Measurements from ENCODE around the gene TPK1.
"Not testable (repeated sequence)": the region's sequence is repeated elsewhere in the genome, so short reads cannot be mapped to it uniquely, and the experiment has no call there.

The TPK1 gene

DNA sequence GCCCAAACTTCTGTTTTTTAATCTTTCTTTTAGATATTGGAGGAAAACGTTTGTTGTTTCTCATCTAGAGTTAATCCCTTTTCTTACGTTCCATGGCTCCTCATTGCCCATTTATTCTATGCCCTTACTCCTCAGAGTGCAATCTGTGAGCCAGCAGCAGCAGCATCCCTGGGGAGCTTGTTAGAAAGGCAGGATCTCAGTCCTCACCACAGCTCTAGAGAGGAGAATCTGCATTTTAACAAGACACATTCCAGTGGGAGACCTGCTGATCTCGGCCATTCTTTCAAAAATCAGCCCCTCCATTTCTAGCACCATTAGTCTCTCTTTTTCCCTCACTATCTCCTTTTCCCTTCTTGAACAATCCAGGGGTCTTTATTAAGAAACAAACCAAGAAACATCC is 348.0 kb downstream of the TPK1 start:
- in situ Hi-C loops (cut with MboI; ENCODE audit: low sequenced_read_pairs), result no loop called here

DNA sequence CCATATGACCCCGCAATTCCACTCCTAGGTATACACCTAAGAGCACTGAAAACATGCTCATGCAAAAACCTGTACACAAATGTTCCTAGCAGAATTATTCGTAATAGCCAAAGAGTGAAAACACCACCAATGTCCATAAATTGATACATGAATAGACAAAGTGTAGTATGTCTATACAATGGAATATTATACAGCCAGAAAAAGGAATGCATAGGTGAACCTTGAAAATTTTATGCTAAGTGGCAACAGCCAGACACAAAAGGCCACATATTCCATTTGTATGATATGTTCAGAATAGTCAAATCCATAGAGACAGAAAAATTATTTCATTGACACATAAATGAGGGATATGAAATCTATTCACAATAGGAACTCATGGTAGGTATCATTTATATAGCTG is 351.4 kb downstream of the TPK1 start:
- in situ Hi-C loops (cut with MboI; ENCODE audit: low sequenced_read_pairs), result no loop called here

DNA sequence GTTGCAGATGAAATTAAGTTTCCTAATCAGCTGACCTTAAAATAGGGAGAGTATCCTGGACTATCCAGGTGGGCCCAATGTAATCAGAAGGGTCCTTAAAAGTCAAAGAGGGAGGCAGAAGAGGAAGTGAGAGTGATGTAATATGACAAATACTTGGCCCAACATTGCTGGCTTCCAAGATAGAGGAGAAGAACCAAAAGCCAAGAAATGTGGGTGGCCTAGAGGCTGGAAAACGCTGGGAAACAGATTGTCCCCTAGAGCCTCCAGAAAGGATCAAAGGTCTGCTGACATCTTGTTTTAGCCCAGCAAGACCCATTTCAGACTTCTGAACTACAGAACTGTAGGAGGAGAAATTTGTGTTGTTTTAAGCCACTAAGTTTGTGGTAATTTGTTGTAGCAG is 352.7 kb downstream of the TPK1 start:
- in situ Hi-C loops (cut with MboI; ENCODE audit: low sequenced_read_pairs), result no loop called here

DNA sequence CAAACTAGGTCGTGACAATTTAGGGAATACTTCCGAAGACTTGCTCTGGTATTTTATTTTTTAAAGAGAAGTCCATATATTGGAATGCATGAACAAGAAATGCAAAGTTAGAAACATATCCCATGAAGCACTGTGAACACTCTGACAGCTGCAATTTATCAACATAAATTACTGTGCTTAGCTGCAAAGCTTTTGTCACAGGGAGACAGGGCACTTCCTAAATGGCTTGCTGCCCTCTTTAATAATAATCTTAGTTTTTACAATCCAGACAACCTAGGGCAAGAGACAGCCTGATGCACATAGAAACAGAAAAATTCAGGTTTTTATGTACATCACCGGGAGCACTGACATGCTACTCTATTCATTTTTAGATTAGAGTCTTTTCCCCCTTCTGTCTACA is 354.0 kb downstream of the TPK1 start:
- in situ Hi-C loops (cut with MboI; ENCODE audit: low sequenced_read_pairs), result no loop called here

DNA sequence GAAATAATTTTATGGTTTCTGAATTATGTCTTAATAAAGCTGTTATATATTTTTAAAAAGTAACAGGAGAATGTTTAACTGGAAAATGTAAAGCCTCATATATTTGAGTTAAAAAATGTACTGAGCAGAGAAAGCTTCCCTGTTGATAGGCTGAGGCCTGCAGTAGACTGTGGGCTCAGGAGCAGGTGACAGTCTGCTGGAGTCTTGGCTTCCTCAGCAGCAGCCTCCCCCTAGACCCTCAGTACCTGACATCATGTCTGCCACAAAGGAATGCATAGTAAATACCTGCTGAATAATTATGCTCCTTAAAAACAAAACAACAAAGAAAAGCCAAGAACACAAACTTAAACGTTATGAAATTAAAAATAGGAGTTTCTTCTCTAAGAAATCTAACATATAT is 358.5 kb downstream of the TPK1 start:
- in situ Hi-C loops (cut with MboI; ENCODE audit: low sequenced_read_pairs), result no loop called here

DNA sequence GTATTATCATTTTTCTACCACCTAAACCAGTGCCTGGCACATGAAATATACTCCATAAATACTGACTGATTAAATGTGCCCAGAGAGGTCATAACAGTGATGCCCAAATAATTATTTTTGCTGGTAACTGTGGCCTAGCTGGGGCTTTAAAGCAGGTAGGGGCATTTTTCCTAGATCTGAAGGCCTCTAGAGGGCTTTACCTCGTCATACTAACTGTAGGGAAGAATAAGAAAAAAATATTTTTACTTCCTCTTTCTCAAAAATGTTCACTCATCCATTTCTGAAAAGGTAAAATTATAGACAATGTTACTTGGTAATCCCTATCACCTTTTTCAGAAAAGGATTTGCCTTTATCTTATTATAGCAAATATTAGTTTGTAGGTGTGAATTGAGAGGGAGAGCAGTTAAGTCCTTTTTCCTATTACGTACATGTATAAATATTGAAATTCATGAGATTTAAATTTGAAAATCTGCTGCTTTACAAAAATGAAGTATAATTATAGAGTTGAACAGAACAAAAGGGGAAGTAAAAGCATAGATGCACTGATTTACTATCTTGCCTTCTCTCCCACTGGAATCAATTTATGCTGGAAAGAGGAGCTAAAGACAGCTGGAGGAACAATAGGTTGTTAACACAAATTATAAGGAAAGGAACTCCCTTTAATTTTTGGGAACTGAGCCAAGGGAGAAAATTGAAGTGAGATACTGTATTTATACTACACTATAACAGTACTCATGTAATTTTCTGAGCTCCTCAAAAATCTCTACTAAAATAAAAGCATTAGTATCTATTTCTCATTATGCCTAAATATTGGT is 360.8 kb downstream of the TPK1 start:
- in situ Hi-C loops (cut with MboI; ENCODE audit: low sequenced_read_pairs), result no loop called here

DNA sequence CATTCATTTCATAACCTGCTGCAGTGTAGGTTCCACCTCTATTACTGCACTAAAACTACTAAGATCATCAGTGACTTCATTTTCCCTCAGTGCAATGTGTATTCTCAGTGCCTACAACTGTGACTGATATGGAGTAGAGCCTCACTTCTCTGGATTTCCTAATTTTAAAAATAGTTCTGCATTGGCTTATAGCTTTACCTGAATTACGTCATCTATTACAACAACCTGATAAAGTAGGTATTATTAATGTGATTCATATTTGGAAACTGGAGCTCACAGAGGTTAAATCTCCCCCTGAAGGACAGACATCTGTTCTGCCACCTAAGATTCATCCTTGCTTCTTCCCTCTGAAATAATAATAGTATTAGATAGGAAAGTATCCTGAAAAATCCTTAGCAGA is 361.5 kb downstream of the TPK1 start:
- in situ Hi-C loops (cut with MboI; ENCODE audit: low sequenced_read_pairs), result no loop called here

DNA sequence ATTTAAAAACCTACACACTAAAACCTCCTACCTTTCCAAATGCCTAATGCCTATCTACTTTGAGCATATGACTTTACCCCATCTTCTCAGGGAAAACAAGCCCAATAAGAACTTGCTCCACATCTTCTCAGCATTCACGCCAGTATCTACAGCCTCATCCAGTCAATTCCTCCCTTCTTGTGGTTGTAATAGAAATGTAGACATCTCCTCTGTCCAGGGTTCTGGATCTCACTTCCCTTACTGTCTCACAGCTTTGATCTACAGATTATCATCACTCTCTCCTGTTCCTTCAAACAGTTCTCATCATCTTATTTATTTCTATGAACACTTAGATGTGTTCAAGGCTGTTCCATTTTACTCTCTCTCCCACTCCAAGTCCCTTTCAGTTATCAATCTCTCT is 361.9 kb downstream of the TPK1 start:
- in situ Hi-C loops (cut with MboI; ENCODE audit: low sequenced_read_pairs), result no loop called here

DNA sequence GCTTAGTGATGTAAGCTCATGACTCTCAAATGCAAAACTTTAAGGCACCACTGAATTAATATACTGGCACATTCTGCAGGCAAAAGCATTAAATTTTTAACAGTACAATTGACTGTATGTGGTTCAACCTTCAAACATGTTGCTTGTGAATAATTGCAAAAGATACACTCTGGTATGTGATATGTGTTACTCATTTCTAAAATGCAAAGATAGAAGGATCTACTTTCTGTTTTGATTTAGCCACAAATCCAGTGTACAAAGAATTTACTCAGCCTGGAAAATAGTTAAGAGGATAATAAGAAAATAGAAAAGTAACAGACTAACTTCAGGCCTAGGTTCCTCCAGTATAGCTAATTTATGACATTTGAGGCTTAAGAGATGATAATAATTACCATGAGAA is 365.8 kb downstream of the TPK1 start:
- in situ Hi-C loops (cut with MboI; ENCODE audit: low sequenced_read_pairs), result no loop called here

DNA sequence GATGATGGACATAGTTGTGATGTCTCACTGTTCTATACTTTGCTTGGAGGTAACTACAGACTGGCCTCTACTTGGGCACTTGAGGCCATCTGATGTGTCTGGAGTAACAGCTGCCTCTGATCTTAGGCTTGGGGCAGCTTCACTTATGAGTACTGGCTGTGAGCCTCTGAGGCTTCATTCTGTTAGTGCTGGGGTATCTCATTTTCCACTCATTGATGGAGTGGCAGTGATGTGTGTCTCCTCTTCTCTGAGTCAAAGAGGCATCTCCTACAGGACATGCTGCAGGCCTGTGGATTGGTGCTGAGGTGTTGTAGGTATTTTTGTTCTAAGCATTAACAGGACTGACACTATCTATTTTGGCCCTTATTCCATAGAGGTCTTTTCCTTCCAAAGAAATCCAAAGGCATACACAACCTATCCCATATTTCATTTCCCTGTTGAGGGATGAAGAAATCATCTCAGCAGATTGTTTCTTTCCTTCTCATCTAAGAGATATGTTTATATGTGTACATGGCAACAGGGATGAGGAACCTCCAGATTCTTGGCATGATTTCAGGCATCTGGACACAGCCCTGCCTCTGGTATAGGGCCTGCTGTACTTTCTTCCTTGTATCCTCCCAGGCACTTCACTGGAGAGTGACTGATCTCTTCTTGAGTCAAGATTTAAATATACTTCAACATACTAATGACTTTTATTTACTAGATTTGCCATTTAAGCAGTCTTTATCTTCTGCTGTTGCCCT is 366.7 kb downstream of the TPK1 start:
- in situ Hi-C loops (cut with MboI; ENCODE audit: low sequenced_read_pairs), result no loop called here

DNA sequence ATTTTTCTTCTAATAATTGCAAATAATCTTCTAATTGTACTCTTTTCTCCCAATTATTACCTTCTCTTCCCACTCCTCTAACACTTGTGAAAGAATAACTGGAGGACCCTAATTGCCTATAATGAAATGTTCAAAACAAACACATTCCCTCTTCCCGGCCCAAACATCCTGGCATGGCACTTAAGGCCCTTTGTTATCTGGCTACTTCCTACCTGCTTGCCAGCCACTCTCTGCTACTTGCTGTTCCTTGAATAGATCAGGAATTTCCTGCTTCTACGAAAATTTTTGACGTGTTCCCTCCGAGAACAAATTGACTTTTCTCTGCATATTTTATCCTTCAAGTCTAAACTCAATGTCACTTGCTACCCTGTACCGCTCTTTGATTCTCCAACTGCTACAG is 376.2 kb downstream of the TPK1 start:
- in situ Hi-C loops (cut with MboI; ENCODE audit: low sequenced_read_pairs), result no loop called here

DNA sequence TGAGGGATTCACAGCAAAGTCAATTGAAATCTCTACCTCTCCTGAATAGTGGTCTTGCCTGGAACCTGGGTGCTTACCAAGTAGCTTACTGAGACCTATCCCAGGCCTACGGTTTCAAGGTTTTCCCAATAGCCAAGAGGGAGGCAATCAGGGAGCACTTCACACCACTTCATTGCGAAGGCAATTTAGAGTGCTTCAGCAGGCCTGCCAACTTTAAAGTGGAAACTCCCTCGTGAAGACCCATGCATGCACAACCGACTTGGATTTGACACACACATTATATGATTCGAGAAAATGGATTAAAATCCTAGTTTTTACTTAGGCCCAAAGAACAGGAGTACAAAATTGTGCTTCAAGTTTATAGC is 380.8 kb downstream of the TPK1 start:
- in situ Hi-C loops (cut with MboI; ENCODE audit: low sequenced_read_pairs), result no loop called here

DNA sequence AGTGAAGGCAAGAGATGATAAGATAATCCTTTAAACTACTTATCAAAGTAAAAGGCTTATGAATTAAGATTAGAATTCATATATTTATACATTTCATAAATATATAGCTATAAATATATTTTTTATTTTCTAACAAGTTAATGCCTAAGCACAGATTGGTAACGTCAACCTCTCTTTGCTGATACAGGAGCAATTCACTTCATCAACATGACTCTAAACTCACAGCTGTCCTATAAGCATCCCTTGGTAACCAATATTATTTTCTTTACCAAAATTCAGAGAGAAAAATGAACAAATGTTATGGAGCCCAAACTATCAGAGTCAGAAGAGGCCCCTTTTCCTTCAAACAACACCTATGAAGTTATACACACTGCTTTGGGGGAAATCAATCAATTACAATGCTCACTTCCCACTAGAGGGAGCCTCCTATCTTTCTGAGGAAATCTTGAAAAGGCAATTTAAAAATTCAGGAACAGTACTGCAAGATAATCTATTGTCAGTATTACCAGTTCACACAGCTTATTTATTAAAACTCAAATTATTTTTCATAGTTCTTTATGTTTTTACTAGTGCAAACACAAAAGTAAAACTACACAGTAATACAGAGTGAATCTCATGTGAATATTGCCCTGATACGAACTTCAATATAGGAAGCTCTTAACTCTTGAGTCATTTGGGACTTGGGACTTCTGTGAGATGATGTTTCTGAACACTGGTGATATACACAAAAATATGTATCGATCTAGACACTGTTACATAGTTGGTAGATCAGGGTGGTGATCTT is 381.4 kb downstream of the TPK1 start:
- in situ Hi-C loops (cut with MboI; ENCODE audit: low sequenced_read_pairs), result no loop called here

DNA sequence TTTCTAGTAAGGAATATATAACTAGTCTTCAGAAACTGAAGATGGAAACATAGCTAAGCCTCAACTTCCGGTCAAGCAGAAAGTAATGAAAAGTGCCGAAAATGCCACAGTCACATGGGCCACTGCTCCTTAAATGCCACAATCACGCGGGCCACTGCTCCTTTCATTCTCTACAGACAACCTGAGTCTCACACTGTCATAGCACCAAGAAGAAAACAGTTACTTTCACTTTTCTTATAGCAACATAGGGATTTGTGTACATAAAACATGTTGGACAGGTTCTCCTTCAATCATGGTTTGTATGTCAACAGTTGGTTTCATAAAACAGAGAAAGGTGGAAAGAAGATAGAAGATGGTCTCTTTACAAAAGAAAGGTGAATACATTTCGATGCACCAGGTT is 383.8 kb downstream of the TPK1 start:
- in situ Hi-C loops (cut with MboI; ENCODE audit: low sequenced_read_pairs), result no loop called here

DNA sequence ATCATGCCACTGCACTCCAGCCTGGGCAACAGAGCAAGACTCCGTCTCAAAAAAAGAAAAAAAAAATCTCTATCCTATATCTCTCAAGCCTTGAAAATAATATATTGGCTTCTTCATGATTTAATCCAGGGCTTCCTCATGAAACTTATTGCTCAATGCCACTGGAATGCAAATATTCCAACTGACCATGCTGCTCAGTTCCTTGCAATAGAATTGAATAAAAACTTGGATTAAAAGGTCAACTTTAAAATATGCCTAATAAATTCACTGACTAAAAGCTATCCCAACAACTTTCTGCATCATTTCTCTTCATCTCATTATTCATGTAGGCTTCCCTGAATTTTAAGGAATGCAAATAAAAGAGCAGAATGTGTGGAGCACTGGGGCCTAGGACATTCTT is 390.3 kb downstream of the TPK1 start:
- in situ Hi-C loops (cut with MboI; ENCODE audit: low sequenced_read_pairs), result no loop called here

DNA sequence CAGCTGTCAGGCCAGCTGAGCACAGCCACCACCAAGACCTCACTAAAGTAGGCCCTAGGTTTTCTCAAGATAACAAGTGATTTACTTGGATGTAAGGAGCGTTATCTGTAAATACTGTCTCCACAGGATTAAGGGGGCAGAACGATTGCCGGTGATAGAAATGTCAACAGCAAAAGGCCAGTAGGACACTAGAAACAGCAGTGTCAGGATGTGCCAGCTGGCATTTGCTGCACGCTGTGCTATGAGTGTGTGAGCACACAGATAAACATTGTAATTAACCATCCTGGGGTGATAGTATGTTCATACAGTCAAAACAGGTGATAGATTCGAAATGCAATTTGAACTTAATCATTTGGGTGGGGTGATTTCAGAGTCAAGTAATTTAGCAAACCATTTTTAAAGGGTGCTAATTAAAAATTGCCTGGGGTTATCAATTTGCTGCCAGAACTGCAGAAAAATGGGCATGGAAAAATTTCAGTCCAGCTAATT is 396.1 kb downstream of the TPK1 start:
- in situ Hi-C loops (cut with MboI; ENCODE audit: low sequenced_read_pairs), result no loop called here

DNA sequence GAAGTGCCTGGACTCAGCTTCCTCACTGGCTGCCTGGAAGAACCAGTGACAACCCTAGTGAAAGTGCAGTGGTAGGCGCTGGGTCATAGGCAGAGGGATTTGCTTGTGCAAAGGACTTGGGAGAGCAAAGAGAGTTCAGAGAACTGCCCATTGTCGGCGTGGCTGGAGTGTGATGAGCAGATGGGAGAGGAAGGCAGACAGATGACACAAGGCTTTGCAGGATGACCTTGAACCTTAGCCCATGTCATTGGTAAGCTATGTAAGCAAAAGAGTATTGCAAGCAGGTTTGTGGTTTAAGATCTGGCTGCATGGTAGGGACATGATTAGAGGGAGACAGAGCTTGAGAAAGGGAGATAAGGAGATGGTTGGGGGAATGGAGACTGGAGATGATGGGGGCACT is 397.1 kb downstream of the TPK1 start:
- in situ Hi-C loops (cut with MboI; ENCODE audit: low sequenced_read_pairs), result no loop called here

DNA sequence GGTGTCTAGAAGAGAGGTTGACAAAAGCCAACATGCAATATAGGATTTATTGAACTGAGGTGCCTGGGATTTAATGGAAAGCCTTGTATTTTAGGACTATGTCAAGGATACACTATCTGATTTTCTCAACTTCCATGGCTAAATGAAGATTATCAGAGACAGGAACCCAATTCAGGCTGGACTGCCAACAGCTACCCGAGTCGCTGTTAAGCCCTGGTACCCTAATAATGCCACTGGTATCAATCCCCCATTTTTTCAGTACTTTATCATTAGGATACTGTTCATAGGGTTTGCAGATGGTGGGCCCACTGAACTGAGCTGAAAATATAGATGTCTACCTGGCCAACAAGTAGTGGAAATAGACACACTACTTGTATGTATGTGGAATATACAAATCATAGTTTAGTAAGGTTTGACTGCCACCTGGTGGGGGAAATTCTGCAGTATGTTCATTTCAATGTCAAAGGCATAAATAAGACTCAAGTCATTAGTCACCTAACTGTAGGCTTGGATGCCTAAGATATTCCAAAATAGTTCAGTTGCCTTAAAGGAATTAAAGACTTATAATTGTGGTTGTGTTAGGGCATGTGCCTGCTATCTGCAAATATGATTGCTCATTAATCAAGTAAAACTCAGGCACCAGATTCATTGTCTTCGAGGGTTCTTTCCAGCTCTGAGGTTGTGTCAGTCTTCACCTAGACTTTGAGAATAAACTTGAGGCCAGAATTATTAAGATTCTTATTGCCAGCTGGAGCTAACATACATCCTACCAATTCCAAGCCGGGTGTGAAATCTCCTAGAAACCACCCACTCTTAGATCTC is 398.3 kb downstream of the TPK1 start:
- in situ Hi-C loops (cut with MboI; ENCODE audit: low sequenced_read_pairs), result no loop called here

DNA sequence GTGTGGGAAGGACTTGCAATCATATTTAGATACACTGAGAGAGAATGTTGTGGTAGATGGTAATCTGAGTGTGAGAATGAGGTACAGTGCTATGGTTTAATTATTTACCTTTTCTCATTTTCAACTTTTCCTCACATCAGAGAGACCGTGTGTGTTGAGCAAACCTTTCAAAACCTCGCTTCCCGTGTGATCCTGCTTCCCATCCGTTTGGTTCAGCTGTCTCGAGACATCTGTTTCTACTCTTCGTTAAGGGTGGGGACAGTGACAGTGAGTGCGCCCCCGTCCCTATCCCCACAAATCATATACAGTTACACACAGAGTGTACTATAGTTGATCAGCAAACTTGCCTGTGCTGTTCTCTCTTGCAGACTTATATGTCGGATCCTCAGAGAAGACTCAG is 399.4 kb downstream of the TPK1 start:
- in situ Hi-C loops (cut with MboI; ENCODE audit: low sequenced_read_pairs), result no loop called here

DNA sequence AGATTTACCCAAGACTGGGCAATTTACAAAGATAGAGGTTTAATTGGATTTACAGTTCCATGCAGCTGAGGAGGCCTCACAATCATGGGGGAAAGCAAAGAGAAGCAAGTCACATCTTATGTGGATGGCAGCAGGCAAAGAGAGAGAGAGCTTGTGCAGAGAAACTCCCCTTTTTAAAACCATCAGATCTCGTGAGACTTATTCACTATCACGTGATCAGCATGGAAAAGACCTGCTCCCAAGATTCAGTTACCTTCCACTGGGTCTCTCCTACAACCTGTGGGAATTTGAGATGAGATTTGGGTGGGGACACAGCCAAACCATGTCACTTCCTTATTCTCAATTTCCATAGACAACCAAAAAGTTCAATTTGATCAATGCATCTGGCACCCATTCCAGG is 407.4 kb downstream of the TPK1 start:
- in situ Hi-C loops (cut with MboI; ENCODE audit: low sequenced_read_pairs), result no loop called here

DNA sequence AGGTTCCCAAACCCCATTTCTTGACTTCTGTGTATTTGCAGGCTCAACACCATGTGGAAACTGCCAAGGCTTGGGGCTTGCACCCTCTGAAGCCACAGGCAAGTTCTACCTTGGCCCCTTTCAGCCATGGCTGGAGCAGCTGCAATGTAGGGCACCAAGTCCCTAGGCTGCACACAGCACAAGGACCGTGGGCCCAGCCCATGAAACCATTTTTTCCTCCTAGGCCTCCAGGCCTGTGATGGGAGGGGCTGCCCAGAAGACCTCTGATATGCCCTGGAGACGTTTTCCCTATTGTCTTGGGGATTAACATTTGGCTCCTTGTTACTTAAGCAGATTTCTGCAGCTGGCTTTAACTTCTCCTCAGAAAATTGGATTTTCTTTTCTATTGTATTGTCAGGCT is 408.3 kb downstream of the TPK1 start:
- in situ Hi-C loops (cut with MboI; ENCODE audit: low sequenced_read_pairs), result not testable (repeated sequence)
